SH-SY5Y (cell line): ENCODE measurements around the gene OAS1.

Source experiments
- GATA2 ChIP-seq: IDR thresholded peaks from 2 replicates; pipeline ENCODE4 v1.6.1; 2011; ENCODE audit warnings: mild to moderate bottlenecking, low read depth, low read length
- GATA3 ChIP-seq: IDR thresholded peaks from 2 replicates; pipeline ENCODE4 v1.6.1; 2011; ENCODE audit warnings: low read depth, mild to moderate bottlenecking, low read length, moderate library complexity

- TF ChIP-seq GATA2, result no peak
- TF ChIP-seq GATA3, result no peak
These were observed 60.5 kb downstream of the OAS1 start for GRCh38 chr12:112967306-112967705.
